Measurements from ENCODE around the gene ANK3.

GRCh38 chr10:60224066-60224705 is 165.5 kb downstream of the ANK3 start:
- no peak for TF ChIP-seq CTCF (IDR thresholded peaks at IDR 0.05; ENCODE audit: low read depth, low read length)
- TF ChIP-seq MAX (IDR thresholded peaks at IDR 0.05; ENCODE audit: low read depth, low read length), result no peak
- TF ChIP-seq POLR2A (IDR thresholded peaks at IDR 0.05; ENCODE audit: extremely low read depth, insufficient read length), result no peak
- no peak for TF ChIP-seq MYC (IDR thresholded peaks at IDR 0.05; ENCODE audit: low read depth, low read length)
